Mucosa of descending colon (tissue), 3 donors: ENCODE measurements around the gene SLIT3. TPM values are rescaled to one million over a fixed set of nuclear protein-coding genes. Genes with fewer than 3 reads are reported as not detected.

Experiments
- ATAC-seq: fragments of 200-7000 bp; cut with Tn5 transposase; one replicate; pipeline ENCODE4 v1.9.1; 2020; ENCODE audit warnings: mild to moderate bottlenecking, moderate library complexity
- DNase-seq, 3 donors: peaks; one replicate each; pipeline ENCODE4 v3.0.0-alpha.2; 2020
- H3K36me3 ChIP-seq: fragments of 200-600 bp; one replicate; pipeline ENCODE4 v1.8.0; 2021; ENCODE audit warnings: low read depth, mild to moderate bottlenecking
- H3K4me1 ChIP-seq: fragments of 200-600 bp; one replicate; pipeline ENCODE4 v1.8.0; 2021; ENCODE audit warnings: low read depth, mild to moderate bottlenecking
- H3K4me3 ChIP-seq: fragments of 200-600 bp; one replicate; pipeline ENCODE4 v1.8.0; 2021; ENCODE audit warnings: mild to moderate bottlenecking
- H3K9me3 ChIP-seq: fragments of 200-600 bp; one replicate; pipeline ENCODE4 v1.8.0; 2021; ENCODE audit warnings: mild to moderate bottlenecking
- CTCF ChIP-seq: fragments of 200-600 bp; IDR thresholded peaks from one replicate; pipeline ENCODE4 v1.8.0; 2022; ENCODE audit warnings: antibody characterized with exemption, mild to moderate bottlenecking
- intact Hi-C, 2 donors: fragments of 100-400 bp; cut with DNase I in 1 of 2; cut with micrococcal nuclease in 1 of 2; formaldehyde crosslinking; loops; one replicate each; pipeline versions ENCODE4 v1.11.0 to v1.11.1; 2022; cut with DNase I, micrococcal nuclease
- total RNA-seq, 3 donors: library from RNA; stranded (reverse); fragmentation: NEBNext Ultra II Directional in 2 of 3; extraction: Animal tissue kit (Norgen Biotek cat#: 25700) in 2 of 3; gene quantifications; one replicate each; pipeline versions ENCODE4 v1.2.1 to v1.2.4, GENCODE V29; 2021 to 2023
- donor health status: DM: no; HTN: no; CAD: no; lungs with moderate emphysema.
- donor health status: DM: no; HTN: no; CAD: no.
- donor health status: DM: no; HTN: yes; CAD: no.

SLIT3 gene
- total RNA-seq, 3 donors from 2014 or later, result 4.2 to 25.5 (median 16.1) TPM

- intact Hi-C loops, result no loop called here
- no peaks in the 10 kb centered on the region for H3K9me3 ChIP-seq
- DNase-seq (no peak), ATAC-seq (no peak)
- no peaks in the 10 kb centered on the region for H3K4me1 ChIP-seq
- H3K4me3 ChIP-seq, result no peak overlapping the region
- H3K36me3 ChIP-seq, result no peaks in the 10 kb centered on the region
- no peak for TF ChIP-seq CTCF
These were observed 463.1 kb downstream of the SLIT3 start for GRCh38 chr5:168837852-168838251.

DNA sequence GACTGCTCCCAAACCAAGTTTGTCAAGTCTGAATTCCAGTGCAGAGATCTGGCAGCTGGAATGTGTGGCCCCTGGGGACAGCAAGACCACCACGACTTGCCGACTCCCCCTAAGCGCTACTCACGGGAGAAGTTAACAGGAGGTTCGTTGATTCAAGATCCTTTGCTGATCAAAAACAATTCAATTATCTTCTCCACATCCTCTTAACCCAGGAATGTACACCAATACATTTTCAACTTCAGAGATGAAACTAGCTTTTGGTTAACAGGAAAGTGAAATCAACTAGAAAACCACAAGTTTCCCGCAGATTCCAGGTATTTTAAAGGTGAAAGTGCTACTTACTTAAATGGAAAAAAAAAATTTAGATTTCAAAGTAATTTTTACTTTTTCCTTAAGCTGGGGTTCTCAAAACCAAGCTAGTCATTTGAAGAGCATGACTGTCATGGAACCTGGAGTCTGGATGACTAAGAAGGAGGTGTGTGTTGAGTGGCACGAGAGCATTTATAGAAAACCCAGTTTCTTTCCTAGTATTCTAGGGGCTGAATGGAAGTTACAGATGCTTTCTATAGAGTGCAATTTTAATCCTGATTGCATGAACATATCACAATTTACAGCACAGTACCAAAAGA, 464.2 kb downstream of the SLIT3 start:
- Histone ChIP-seq H3K36me3 (no peaks in the 10 kb centered on the region), H3K4me1 (no peaks in the 10 kb centered on the region), H3K9me3 (no peaks in the 10 kb centered on the region), H3K4me3 (no peak overlapping the region)
- intact Hi-C loops, result no loop called here
- no peak for ATAC-seq
- DNase-seq, result no peak
- TF ChIP-seq CTCF, result no peak

DNA sequence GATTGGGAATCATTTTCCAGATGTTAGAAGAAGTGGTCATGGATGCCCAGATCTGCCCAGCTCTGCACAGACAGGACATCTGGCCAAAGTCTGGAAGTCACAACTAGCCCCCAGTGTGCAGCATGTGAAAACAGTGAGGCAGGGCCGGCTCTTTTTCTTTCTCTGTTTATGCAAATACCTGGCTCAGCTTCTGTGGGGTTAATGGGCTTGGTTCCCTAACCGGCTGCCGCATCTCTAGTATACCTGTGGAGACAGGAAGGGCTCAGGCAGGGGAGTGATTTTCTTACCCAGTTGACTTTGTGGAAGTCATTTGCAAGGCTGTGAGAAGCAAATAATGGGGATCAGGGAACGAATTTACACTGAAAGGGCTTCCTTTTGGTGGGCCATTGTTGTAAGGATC, 467.0 kb downstream of the SLIT3 start:
- DNase-seq (no peak), ATAC-seq (no peak)
- Histone ChIP-seq H3K4me3 (no peak overlapping the region), H3K9me3 (no peaks in the 10 kb centered on the region), H3K36me3 (no peaks in the 10 kb centered on the region), H3K4me1 (no peaks in the 10 kb centered on the region)
- intact Hi-C loops, result no loop called here
- no peak for TF ChIP-seq CTCF

- Histone ChIP-seq H3K4me3 (no peak overlapping the region), H3K4me1 (no peaks in the 10 kb centered on the region), H3K36me3 (no peaks in the 10 kb centered on the region), H3K9me3 (no peaks in the 10 kb centered on the region)
- no peak for ATAC-seq
- DNase-seq, result no peak
- intact Hi-C loops, result no loop called here
- TF ChIP-seq CTCF, result no peak
These were observed 467.6 kb downstream of the SLIT3 start for GRCh38 chr5:168833383-168833782.

DNA sequence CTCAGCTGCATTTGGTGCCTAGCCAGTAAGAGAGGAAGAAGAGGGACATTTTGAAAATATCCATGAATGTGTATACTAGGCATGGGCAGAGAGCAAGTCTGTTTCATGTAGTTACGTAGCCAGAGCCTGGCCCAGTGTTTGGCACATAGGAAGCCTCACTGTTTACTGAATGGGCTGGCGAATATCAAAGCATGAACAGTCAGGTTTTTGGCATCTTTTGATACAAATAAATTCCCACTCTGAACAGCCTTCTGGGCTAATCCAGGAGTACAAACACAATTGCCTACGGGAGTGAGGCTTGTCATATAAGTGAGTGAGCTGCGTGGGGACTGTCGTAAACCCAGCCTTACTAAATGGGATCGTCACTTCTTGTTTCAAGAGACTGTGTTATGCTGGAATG, 468.6 kb downstream of the SLIT3 start:
- no peak for TF ChIP-seq CTCF
- ATAC-seq, result no peak
- Histone ChIP-seq H3K4me1 (no peaks in the 10 kb centered on the region), H3K9me3 (no peaks in the 10 kb centered on the region), H3K36me3 (no peaks in the 10 kb centered on the region), H3K4me3 (no peak overlapping the region)
- no peak for DNase-seq
- intact Hi-C loops, result no loop called here

- H3K4me3 ChIP-seq, result no peak overlapping the region
- intact Hi-C loops, result no loop called here
- no peaks in the 10 kb centered on the region for H3K9me3 ChIP-seq
- no peaks in the 10 kb centered on the region for H3K4me1 ChIP-seq
- no peaks in the 10 kb centered on the region for H3K36me3 ChIP-seq
- ATAC-seq (no peak), DNase-seq (no peak)
- no peak for TF ChIP-seq CTCF
These were observed 469.6 kb downstream of the SLIT3 start for GRCh38 chr5:168831383-168831782.
